ENCODE results near the gene SEC24D.
"Not testable (repeated sequence)": the region's sequence is repeated elsewhere in the genome, so short reads cannot be mapped to it uniquely, and the experiment has no call there.

SEC24D gene

GRCh38 chr4:118835571-118836300, at the start of gene SEC24D:
Gene SEC24D (minus strand): TSS chr4:118836126. CDS start chr4:118833696, 2,430 bp downstream.
- peak within 1 kb of the TSS; percentile 75 to 89 for H3K4me3 ChIP-seq (ENCODE audit: low read depth in 1 of 2, low read length in 2 of 2)
- no peaks in the 10 kb centered on the region for H3K9me3 ChIP-seq (ENCODE audit: low read length)
- peak within 1 kb of the TSS; percentile 95 for H3K27ac ChIP-seq (ENCODE audit: low read depth, low read length)
- H3K27me3 ChIP-seq (ENCODE audit: control insufficient read depth in 1 of 2, insufficient read depth in 2 of 2, low read length in 2 of 2) = no peaks in the 10 kb centered on the region
- H3K36me3 ChIP-seq (ENCODE audit: insufficient read depth, low read length) = peaks cover 15% of the 10 kb centered on the region
- peaks cover 21% of the 10 kb centered on the region for H3K4me1 ChIP-seq (ENCODE audit: insufficient read depth, low read length)
- H3K9ac ChIP-seq (ENCODE audit: low read length) = peak within 1 kb of the TSS; percentile 96

GRCh38 chr4:118884716-118885115, 48.8 kb upstream of the SEC24D start:
- H3K27me3 ChIP-seq (ENCODE audit: control insufficient read depth in 1 of 2, insufficient read depth in 2 of 2, low read length in 2 of 2) = no peaks in the 10 kb centered on the region
- H3K9me3 ChIP-seq (ENCODE audit: low read length) = no peaks in the 10 kb centered on the region
- no peak overlapping the region for H3K27ac ChIP-seq (ENCODE audit: low read depth, low read length)
- no peaks in the 10 kb centered on the region for H3K4me1 ChIP-seq (ENCODE audit: insufficient read depth, low read length)
- no peaks in the 10 kb centered on the region for H3K36me3 ChIP-seq (ENCODE audit: insufficient read depth, low read length)
- H3K9ac ChIP-seq (ENCODE audit: low read length) = no peak overlapping the region
- no peak overlapping the region for H3K4me3 ChIP-seq (ENCODE audit: low read depth in 1 of 2, low read length in 2 of 2)

DNA sequence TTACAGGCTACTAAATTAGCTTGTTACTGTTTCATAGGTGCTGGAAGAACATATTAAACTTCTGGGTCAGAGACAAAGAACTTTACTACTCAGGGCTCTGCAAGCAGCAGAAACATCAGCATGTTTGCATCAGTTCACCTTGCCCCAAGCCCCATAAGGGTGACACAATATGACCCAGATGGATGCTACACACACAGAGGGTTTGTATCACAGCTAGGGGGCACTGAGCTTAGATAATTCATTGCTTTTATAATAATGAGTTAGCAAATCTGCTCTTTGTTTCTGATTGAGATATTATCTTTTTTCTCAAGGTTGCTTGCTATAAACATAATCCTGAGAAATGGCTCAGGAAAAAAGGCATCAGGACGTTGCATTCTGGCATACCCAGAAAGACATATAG, 47.9 kb upstream of the SEC24D start:
- Histone ChIP-seq H3K4me3 (ENCODE audit: low read depth in 1 of 2, low read length in 2 of 2) (no peak overlapping the region), H3K4me1 (ENCODE audit: insufficient read depth, low read length) (no peaks in the 10 kb centered on the region)

DNA sequence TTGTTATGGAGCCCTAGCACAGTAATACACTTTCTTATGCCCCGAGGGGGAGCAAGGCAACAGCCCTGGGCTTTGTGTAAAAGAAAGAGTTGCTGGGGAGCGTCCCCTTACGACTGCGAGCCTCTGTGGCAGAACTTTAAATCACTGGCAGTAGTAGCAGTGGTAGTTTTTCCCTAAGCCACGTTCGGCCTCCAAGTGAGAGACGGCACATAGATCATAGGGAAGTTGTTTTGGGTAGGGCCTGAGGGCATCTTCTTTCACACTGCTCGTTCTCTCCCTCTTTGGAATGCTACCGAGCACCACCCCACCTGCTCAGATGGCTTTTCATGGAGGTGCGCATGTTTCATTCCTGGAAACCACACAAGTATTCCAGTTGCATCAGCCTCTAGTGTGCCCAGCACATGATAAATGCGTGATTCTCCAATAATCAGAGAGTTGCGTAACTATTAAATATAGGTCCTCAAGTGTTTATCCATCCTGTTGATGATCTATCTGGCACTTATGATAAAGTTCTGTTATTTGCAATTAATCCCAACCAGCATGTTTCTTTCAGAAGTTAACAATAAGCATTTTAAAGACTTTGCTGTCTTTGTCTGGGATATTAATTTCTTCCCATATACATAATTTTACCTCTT, 45.7 kb upstream of the SEC24D start:
- Histone ChIP-seq H3K27ac (ENCODE audit: low read depth, low read length) (peak overlapping the region; percentile 7), H3K4me1 (ENCODE audit: insufficient read depth, low read length) (no peaks in the 10 kb centered on the region), H3K27me3 (ENCODE audit: control insufficient read depth in 1 of 2, insufficient read depth in 2 of 2, low read length in 2 of 2) (no peaks in the 10 kb centered on the region)

More for the DNA sequence above, 47.9 kb upstream of the SEC24D start:
- no peaks in the 10 kb centered on the region for H3K27me3 ChIP-seq (ENCODE audit: control insufficient read depth in 1 of 2, insufficient read depth in 2 of 2, low read length in 2 of 2)
- no peak overlapping the region for H3K27ac ChIP-seq (ENCODE audit: low read depth, low read length)
- no peaks in the 10 kb centered on the region for H3K36me3 ChIP-seq (ENCODE audit: insufficient read depth, low read length)
- no peaks in the 10 kb centered on the region for H3K9me3 ChIP-seq (ENCODE audit: low read length)
- no peak overlapping the region for H3K9ac ChIP-seq (ENCODE audit: low read length)

DNA sequence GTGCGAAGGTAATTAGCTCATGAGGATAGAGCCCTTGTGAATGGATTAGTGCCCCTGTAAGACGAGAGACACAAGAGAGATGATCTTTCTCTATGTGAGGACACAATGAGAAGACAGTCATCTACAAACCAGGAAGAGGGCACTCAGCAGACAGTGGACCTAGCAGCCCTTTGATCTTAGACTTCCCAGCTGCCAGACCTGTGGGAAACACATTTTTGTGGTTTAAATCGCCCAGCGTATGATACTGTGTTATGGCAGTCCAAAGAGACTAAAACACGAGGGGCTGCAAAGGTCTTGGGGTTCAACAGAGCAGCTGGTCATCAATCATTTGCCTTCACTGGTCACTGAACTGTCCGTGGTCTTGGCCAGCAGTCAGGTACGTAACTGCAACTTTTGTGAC, 43.5 kb upstream of the SEC24D start:
- no peaks in the 10 kb centered on the region for H3K36me3 ChIP-seq (ENCODE audit: insufficient read depth, low read length)
- no peaks in the 10 kb centered on the region for H3K4me1 ChIP-seq (ENCODE audit: insufficient read depth, low read length)
- H3K27me3 ChIP-seq (ENCODE audit: control insufficient read depth in 1 of 2, insufficient read depth in 2 of 2, low read length in 2 of 2) = no peaks in the 10 kb centered on the region
- H3K9ac ChIP-seq (ENCODE audit: low read length) = no peak overlapping the region
- no peak overlapping the region for H3K27ac ChIP-seq (ENCODE audit: low read depth, low read length)
- H3K4me3 ChIP-seq (ENCODE audit: low read depth in 1 of 2, low read length in 2 of 2) = no peak overlapping the region
- H3K9me3 ChIP-seq (ENCODE audit: low read length) = no peaks in the 10 kb centered on the region

More for the DNA sequence above, 45.7 kb upstream of the SEC24D start:
- H3K36me3 ChIP-seq (ENCODE audit: insufficient read depth, low read length) = no peaks in the 10 kb centered on the region
- H3K9ac ChIP-seq (ENCODE audit: low read length) = no peak overlapping the region
- no peak overlapping the region for H3K4me3 ChIP-seq (ENCODE audit: low read depth in 1 of 2, low read length in 2 of 2)
- H3K9me3 ChIP-seq (ENCODE audit: low read length) = no peaks in the 10 kb centered on the region

DNA sequence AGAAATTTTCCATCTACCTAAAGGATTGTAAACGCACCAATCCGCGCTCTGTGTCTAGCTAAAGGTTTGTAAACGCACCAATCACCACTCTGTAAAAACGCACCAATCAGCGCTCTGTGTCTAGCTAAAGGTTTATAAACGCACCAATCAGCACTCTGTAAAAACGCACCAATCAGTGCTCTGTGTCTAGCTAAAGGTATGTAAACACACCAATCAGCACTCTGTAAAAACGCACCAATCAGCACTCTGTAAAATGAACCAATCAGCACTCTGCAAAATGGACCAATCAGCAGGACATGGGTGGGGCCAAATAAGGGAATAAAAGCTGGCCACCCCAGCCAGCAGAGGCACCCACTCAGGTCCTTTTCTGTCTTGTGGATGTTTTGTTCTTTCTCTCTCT, 42.6 kb upstream of the SEC24D start:
- not testable (repeated sequence) for H3K27me3 ChIP-seq (ENCODE audit: control insufficient read depth in 1 of 2, insufficient read depth in 2 of 2, low read length in 2 of 2); H3K9me3 ChIP-seq (ENCODE audit: low read length); H3K27ac ChIP-seq (ENCODE audit: low read depth, low read length); H3K36me3 ChIP-seq (ENCODE audit: insufficient read depth, low read length); H3K9ac ChIP-seq (ENCODE audit: low read length); H3K4me3 ChIP-seq (ENCODE audit: low read depth in 1 of 2, low read length in 2 of 2); H3K4me1 ChIP-seq (ENCODE audit: insufficient read depth, low read length)

- no peaks in the 10 kb centered on the region for H3K4me1 ChIP-seq (ENCODE audit: insufficient read depth, low read length)
- no peak overlapping the region for H3K27ac ChIP-seq (ENCODE audit: low read depth, low read length)
- no peaks in the 10 kb centered on the region for H3K36me3 ChIP-seq (ENCODE audit: insufficient read depth, low read length)
- H3K4me3 ChIP-seq (ENCODE audit: low read depth in 1 of 2, low read length in 2 of 2) = no peak overlapping the region
- H3K9me3 ChIP-seq (ENCODE audit: low read length) = no peaks in the 10 kb centered on the region
- H3K9ac ChIP-seq (ENCODE audit: low read length) = no peak overlapping the region
- H3K27me3 ChIP-seq (ENCODE audit: control insufficient read depth in 1 of 2, insufficient read depth in 2 of 2, low read length in 2 of 2) = no peaks in the 10 kb centered on the region
Measured at GRCh38 chr4:118877797-118878196, 41.9 kb upstream of the SEC24D start.

DNA sequence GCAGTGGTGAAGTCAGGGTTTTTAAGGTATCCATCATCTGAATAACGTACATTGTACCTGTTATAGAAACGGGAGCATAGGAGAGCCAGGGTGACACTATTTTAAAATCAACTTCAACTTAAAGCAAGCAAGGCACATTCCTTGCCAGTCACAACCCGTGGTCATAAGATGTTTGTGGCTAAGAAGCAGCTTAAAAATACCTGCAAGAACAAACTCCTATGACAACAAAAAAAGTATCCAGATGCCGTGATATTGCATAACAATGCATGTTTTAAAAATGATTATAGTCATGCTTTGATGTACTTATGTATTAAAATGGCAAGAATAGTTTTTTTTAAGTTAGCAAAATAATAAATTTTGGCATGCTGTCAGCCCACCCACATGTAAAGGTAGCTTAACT, 36.3 kb upstream of the SEC24D start:
- no peaks in the 10 kb centered on the region for H3K9me3 ChIP-seq (ENCODE audit: low read length)
- H3K27me3 ChIP-seq (ENCODE audit: control insufficient read depth in 1 of 2, insufficient read depth in 2 of 2, low read length in 2 of 2) = no peaks in the 10 kb centered on the region
- H3K4me1 ChIP-seq (ENCODE audit: insufficient read depth, low read length) = peaks cover 8% of the 10 kb centered on the region
- no peak overlapping the region for H3K27ac ChIP-seq (ENCODE audit: low read depth, low read length)
- H3K4me3 ChIP-seq (ENCODE audit: low read depth in 1 of 2, low read length in 2 of 2) = no peak overlapping the region
- no peak overlapping the region for H3K9ac ChIP-seq (ENCODE audit: low read length)
- no peaks in the 10 kb centered on the region for H3K36me3 ChIP-seq (ENCODE audit: insufficient read depth, low read length)

DNA sequence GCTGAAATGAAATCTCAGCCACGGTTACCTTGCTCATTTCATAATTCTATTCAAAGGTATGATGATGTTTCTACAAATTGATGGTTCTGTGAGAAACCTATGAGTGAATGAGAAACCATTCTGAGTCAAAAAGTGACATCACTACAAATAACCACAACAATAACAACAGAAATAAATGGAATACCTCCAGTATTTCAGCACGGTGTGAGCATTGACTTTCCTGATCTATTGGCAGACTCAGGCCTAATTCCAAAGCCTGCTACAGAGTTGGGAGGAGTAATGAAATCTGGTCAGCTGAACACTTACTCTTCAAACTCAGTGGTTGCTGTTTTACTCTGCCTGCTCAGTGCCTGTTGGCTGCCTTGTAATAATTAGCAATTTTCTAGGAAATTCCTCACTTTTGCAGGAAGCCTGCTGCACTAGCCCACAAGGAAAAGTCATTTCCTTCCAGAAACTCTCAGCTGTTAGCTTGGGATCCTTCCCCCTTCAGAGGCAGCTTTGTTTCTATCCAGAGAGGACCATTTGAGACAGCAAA, 33.9 kb upstream of the SEC24D start:
- Histone ChIP-seq H3K27ac (ENCODE audit: low read depth, low read length) (no peak overlapping the region), H3K36me3 (ENCODE audit: insufficient read depth, low read length) (no peaks in the 10 kb centered on the region), H3K4me1 (ENCODE audit: insufficient read depth, low read length) (peaks cover 8% of the 10 kb centered on the region), H3K9ac (ENCODE audit: low read length) (no peak overlapping the region), H3K27me3 (ENCODE audit: control insufficient read depth in 1 of 2, insufficient read depth in 2 of 2, low read length in 2 of 2) (no peaks in the 10 kb centered on the region), H3K9me3 (ENCODE audit: low read length) (no peaks in the 10 kb centered on the region), H3K4me3 (ENCODE audit: low read depth in 1 of 2, low read length in 2 of 2) (no peak overlapping the region)

GRCh38 chr4:118867311-118868067, 31.6 kb upstream of the SEC24D start:
- Histone ChIP-seq H3K36me3 (ENCODE audit: insufficient read depth, low read length) (no peaks in the 10 kb centered on the region), H3K4me1 (ENCODE audit: insufficient read depth, low read length) (peaks cover 8% of the 10 kb centered on the region), H3K9ac (ENCODE audit: low read length) (no peak overlapping the region), H3K27me3 (ENCODE audit: control insufficient read depth in 1 of 2, insufficient read depth in 2 of 2, low read length in 2 of 2) (no peaks in the 10 kb centered on the region), H3K27ac (ENCODE audit: low read depth, low read length) (no peak overlapping the region), H3K9me3 (ENCODE audit: low read length) (no peaks in the 10 kb centered on the region), H3K4me3 (ENCODE audit: low read depth in 1 of 2, low read length in 2 of 2) (no peak overlapping the region)

DNA sequence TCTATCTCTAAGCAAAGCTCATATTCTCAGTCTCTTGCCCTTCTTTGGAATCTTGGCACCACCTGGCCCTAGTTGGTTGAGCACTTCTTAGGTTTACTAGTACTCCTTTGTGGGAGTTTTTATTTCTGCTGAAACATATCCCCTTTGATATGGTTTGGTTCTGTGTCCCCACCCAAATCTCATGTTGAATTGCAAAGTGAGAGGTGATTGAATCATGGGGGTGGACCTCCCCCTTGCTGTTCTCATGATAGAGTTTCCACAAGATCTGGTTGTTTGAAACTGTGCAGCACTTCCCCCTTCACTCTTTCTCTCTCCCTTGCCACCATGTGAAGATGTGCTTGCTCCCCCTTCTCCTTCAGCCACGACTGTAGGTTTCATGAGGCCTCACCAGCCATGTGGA, 30.5 kb upstream of the SEC24D start:
- Histone ChIP-seq H3K27ac (ENCODE audit: low read depth, low read length) (no peak overlapping the region), H3K9me3 (ENCODE audit: low read length) (no peaks in the 10 kb centered on the region), H3K27me3 (ENCODE audit: control insufficient read depth in 1 of 2, insufficient read depth in 2 of 2, low read length in 2 of 2) (no peaks in the 10 kb centered on the region), H3K4me3 (ENCODE audit: low read depth in 1 of 2, low read length in 2 of 2) (no peak overlapping the region), H3K9ac (ENCODE audit: low read length) (no peak overlapping the region), H3K36me3 (ENCODE audit: insufficient read depth, low read length) (no peaks in the 10 kb centered on the region), H3K4me1 (ENCODE audit: insufficient read depth, low read length) (peaks cover 8% of the 10 kb centered on the region)

Data from muscle layer of colon (tissue), 2 donors.